AG10803 (cell line): ENCODE data around the gene TRIM37.

ENCODE experiments used
- DNase-seq: peaks from one replicate; pipeline ENCODE4 v3.0.0; 2010; ENCODE audit warnings: low read depth
- H3K4me3 ChIP-seq: 2 replicates; pipeline ENCODE4 v1.5.1; 2011; ENCODE audit warnings: mild to moderate bottlenecking, low read length, control low read depth
- CTCF ChIP-seq: conservative IDR thresholded peaks from 2 replicates; pipeline ENCODE4 v1.5.1; 2011; ENCODE audit warnings: mild to moderate bottlenecking, low read length, control low read depth, inconsistent platforms

The TRIM37 gene

DNA sequence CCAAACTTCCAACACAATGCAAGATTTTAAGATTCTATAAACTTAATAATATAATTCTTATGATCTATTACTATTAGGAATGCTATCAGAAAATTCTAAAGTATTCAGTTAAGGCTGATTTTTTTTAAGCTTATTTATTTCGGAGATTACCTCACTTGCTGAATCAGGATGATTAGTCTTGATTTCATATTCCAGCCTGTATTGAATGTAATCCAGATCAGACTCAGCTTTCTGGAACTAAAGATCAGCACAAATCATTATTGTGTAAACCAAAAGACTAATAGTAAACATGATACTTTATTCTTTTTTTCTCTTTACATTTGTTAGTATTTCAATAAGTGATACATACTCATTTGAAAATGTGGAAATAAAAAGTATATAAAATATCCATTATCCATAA, 24.5 kb upstream of the TRIM37 start:
- H3K4me3 ChIP-seq = no peak overlapping the region
- no peak for DNase-seq
- no peak for TF ChIP-seq CTCF

GRCh38 chr17:59129814-59130213, 23.1 kb upstream of the TRIM37 start:
- no peak overlapping the region for H3K4me3 ChIP-seq
- no peak for TF ChIP-seq CTCF
- no peak for DNase-seq

DNA sequence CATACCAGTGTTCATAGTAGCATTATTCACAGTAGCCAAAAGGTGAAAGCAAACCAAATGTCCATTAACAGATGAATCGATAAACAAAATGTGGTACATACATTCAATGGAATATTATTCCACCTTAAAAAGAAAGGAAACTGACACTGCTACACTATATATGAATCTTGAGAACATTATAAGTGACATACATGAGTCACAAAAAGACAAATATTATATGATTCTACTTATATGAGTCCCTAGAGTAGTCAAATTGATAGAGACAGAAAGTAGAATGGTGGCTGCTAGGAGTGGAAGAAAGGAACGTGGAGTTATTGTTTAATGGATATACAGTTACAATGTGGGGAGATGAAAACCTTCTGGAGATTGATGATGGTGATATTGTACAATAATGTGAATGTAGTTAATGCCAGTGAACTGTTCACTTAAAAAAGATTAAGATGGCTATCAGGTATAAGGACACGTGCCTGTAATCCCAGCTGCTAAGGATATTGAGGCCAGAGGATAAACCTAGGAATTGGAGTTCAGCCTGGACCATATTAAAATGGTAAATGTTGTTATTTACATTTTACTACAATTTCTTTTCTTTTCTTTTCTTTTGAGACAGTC, 20.2 kb upstream of the TRIM37 start:
- no peak overlapping the region for H3K4me3 ChIP-seq
- no peak for TF ChIP-seq CTCF
- no peak for DNase-seq

DNA sequence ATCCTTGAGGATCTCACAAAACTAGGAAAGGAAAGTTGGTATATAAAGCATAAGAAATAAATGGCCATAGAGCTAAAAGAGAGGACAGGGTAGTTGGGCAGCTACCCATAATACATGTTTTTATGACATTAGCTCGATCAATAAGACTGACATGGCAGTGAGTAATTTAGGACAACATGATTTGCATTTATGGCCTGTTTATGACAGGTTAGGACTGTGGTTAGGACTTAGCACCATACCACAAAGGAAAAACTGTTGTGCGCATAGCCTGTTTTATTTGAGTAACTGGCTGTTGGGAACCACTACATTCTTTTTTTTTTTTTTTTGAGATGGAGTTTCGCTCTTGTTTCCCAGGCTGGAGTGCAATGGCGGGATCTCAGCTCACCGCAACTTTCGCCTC, 18.0 kb upstream of the TRIM37 start:
- no peak for TF ChIP-seq CTCF
- DNase-seq = no peak
- H3K4me3 ChIP-seq = no peak overlapping the region

DNA sequence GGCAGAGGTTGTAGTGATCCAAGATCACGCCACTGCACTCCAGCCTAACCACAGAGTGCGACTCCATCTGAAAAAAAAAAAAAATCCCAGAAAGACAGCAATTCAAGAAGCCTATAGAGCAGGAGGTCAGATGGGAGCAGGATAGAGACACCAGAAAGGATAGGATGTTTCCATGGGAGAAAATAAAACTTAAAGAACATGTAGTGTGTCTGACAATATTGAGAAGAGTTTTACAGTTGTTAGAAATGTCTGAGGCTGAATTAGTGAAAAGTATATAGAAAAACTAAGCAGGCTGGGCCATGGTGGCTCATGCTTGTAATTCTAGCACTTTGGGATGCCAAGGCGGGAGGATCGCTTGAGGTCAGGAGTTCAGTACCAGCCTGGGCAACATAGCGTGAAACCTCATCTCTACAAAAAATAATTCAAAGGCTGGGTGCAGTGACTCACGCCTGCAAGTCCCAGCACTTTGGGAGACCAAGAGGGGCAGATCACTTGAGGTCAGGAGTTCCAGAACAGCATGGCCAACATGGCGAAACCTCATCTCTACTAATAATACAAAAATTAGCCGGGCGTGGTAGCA, 15.3 kb upstream of the TRIM37 start:
- no peak for TF ChIP-seq CTCF
- no peak for DNase-seq
- no peak overlapping the region for H3K4me3 ChIP-seq

DNA sequence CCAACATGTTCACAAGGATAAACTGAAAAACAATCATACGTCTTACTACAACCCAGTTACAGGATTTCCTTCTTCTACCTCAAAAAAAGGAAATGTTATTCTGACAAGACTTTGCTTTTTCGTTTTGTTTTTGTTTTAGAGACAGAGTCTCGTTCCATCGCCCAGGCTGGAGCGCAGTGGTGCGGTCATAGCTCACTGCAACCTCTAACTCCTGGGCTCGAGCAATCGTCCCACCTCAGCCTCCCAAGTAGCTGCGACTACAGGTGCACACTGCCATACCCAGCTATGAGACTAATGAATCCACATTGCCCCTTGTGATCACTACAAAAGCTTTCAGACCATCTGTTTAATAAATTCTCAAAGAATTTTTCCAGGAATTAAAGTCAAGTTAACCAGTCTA, 8.8 kb upstream of the TRIM37 start:
- no peak for TF ChIP-seq CTCF
- no peak overlapping the region for H3K4me3 ChIP-seq
- DNase-seq = no peak

DNA sequence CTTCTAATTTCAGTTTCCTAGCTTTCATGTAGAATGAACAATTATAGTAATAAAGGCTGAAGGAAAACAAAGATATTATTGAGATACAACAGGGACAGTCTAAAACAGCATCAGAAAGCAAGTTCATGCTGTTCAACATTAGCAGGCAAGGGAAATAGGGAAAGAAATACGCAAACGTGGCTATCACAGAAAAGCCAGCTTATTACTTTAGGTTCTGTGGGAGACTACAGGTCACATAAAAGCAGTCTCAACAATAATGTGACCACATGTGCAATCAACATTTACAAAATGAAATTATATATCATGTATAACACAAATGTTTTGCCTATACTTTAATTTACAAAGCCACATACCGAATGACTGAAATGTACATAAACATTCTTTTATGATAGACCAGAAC, 4.9 kb upstream of the TRIM37 start:
- DNase-seq = no peak
- TF ChIP-seq CTCF = no peak
- H3K4me3 ChIP-seq = no peak overlapping the region
